Activated CD4-positive, alpha-beta T cell treated with anti-CD3 and anti-CD28 coated beads, Interleukin-2, Interleukin-6, amounts not matched to agents 100 ng/mL and 50 ng/mL, durations not matched to agents 16 hours and 8 hours (primary cell): ENCODE results near the gene GLB1L2.
A peak's percentile ranks its signal among the peaks of the same experiment; 100 is the strongest.
"Not testable (repeated sequence)": the region's sequence is repeated elsewhere in the genome, so short reads cannot be mapped to it uniquely, and the experiment has no call there.

ENCODE experiments used
- DNase-seq: peaks from one replicate; pipeline ENCODE4 v3.0.0-alpha.2; 2020

GLB1L2 gene

GRCh38 chr11:134328433-134328832 is 3.4 kb upstream of the GLB1L2 start:
- DNase-seq, result no peak

GRCh38 chr11:134330611-134331353 is 1.0 kb upstream of the GLB1L2 start:
- DNase-seq, result no peak

GRCh38 chr11:134332189-134332631 is 422 bp downstream of the GLB1L2 start:
- DNase-seq, result peak; percentile 5

GRCh38 chr11:134332782-134333181 is 994 bp downstream of the GLB1L2 start:
- no peak for DNase-seq

DNA sequence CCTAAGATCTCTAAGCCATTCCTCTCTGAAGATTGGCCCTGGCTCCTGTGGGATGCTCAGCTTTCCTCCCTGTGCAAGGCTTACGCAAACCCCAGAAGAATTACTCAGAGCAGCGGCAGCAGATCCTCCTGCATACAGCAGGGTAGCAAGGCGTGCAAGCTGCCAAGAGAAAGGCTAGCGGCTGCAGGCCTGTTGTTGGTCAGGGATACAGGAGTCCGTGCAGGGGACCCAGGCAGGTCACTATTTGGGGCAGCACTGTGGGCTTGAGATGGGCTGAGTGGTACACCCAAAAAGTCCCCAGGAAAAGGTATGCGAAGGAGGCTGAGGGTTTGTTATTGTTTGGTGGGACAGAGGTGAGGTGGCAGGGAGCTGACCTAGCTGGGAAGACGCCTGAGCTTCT is 1.5 kb downstream of the GLB1L2 start:
- DNase-seq, result no peak

GRCh38 chr11:134333946-134334345 is 2.2 kb downstream of the GLB1L2 start:
- no peak for DNase-seq

DNA sequence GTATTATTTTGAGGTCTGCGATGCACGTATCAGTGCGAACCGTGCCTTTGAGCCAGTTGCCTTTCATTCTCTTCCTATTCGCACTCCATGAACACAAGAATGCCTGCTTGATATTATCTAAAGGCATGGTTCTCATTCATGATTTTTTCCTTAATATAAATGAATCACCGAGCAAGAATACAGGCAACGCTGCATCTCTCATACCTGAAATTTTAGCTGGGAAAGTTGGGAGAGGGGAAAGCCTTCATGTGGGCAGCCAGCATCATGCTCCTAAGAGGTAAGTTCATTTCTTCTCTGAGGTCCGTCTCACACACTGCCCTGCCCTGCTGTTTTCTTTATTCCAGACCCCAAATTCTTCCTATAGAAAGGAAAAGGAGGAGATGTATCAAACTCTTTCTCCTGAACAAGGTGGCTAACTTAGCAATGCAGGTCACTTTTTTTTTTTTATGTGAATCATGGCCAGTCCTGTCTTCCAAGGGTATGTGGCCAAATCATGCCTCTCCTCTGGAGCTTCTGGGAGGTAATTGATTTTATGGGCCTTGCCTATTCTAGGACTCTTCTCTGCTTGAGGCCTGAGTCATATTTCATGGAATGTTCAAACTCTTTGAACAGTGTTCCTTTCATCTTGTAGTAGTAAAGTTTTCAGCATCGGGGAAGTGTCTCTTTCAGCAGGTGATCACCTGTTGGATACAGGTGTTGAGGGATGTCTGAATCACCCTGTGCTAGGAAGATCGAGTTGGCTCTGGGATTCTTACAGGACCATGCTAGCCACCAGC is 3.2 kb downstream of the GLB1L2 start:
- no peak for DNase-seq

DNA sequence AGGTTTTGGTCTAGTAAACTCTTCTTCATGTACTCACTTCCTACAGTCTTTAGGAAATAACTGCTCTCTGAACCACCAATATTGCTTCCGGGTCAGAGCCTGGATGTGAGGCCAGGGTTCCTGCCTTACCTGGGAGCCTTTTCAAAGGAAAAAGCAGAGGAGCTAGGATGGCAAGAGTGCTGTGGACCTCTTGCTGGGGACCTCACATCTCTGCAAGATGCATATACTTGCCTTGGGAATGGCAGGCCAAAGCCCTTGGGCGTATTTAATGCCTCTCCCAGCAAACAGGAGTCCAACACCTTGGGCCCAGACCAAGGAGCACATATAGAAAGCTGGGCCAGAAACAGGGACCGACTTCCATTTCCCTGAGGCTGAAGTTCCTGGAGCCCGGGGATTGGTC is 5.3 kb downstream of the GLB1L2 start:
- no peak for DNase-seq

- no peak for DNase-seq
Measured at GRCh38 chr11:134338068-134338467, 6.3 kb downstream of the GLB1L2 start.

DNA sequence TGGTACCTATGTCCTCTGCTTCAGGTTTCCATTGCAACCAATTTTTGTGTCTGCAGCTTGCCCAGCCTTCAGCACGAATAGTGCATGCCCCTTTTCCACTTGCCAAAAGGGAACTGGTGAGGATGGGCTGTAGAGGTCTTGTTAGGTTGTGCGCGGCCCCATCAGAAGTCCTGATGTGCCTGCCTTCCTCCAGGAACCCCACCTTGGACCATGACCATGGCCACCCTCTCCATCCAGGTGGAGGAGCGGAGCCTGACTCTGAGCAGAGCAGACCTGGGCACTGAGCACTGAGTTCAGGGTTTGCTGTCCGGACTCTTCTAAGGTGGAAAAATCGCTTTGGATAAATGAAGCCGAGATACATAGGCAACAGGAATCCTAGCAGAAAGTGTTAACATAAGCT is 6.9 kb downstream of the GLB1L2 start:
- no peak for DNase-seq

DNA sequence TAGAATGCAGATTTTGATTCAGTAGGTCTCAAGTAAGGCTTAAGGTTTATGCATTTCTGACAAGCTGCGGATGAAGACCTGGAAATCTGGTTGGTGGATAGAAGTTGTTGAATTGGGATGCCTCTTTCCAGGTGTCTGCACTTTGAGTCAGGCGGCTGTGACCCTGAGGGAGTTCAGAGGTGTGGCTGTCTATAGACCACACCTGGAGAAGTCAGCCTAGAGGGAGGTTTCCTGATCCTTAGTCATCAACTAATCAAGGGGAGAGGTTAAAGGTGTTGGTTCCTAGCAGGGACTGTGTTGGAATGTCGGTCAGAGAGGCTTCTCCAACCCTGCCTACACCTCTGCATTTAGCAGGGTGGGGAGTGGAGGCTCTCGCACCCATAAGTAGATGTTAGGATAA is 8.0 kb downstream of the GLB1L2 start:
- DNase-seq, result no peak

DNA sequence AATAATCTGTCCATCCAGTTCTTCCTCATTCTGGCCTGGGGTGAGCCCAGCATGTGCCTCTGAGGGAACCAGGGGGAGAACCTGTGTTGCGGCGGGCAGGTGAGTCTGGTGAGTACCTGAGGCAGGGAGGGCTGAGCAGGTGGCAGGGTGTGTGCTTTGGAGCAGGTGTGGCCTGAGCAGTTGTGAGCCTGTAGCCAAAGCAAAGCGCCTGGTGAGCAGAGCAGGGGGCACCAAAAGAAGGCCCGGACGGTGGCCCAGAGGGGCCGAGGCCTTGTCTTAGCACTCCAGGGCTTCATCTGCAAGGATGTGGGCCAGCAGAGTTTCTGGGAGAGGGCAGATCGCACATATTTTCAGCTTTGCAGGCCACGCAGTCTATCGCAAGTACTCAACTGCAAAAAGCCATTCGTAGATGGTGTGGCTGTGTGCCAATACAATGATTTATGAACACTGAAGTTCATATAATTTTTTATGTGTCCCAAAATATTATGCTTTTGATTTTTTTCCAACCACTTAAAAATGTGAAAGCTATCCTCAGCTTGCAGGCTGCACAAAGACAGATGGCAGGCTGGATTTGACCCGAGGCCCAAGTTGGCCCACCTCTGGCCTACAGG is 8.7 kb downstream of the GLB1L2 start:
- DNase-seq, result no peak

GRCh38 chr11:134341805-134342571 is 10.2 kb downstream of the GLB1L2 start:
- DNase-seq, result no peak

GRCh38 chr11:134342572-134343340 is 11.0 kb downstream of the GLB1L2 start:
- no peak for DNase-seq

GRCh38 chr11:134343646-134344045 is 11.9 kb downstream of the GLB1L2 start:
- DNase-seq, result no peak

GRCh38 chr11:134344497-134345236 is 12.9 kb downstream of the GLB1L2 start:
- DNase-seq, result not testable (repeated sequence)

GRCh38 chr11:134345237-134345550 is 13.4 kb downstream of the GLB1L2 start:
- no peak for DNase-seq

- no peak for DNase-seq
Measured at GRCh38 chr11:134346101-134346975, 14.6 kb downstream of the GLB1L2 start.

DNA sequence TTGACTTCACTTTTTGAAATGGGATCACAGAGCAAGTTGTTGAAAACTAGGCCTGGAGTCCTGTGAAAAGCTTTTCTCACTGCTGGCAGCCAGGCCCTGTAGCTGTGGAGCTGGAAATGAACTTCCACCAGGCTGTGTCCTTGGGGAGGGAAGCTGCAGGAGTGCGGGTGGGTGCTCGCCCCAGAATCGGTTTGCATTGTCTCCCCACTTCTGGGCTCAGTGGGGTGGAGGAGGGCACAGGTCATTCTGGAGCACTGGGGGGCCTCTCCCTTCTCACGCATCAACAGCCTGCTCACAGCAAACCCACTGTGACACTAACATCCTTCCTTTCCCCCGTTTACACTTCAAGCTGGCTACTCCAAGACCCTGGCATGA is 15.2 kb downstream of the GLB1L2 start:
- no peak for DNase-seq

DNA sequence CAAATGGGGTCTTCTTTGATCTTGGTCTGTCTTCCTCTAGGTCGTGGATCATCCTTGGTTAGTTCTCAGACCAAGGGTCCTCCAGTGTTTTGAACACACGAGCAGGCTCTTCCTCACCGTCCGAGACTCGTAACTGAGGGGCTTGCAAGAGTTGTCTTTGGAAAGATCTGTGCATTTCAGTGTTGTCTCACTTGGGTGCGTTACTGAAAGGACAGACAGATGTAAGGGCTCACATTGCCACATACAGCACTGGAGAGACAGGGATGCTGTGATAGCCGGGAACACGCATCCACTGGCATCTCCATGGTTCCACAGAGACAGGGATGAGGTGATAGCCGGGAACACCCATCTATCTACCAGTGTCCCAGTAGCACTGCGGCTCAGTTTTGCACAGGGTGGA is 15.7 kb downstream of the GLB1L2 start:
- no peak for DNase-seq
